Ishikawa (cell line): ENCODE data around the gene TIMM44.

Experiments used
- CEBPB ChIP-seq: IDR thresholded peaks from 2 replicates; pipeline ENCODE4 v1.6.1; 2012
- CREB1 ChIP-seq: IDR thresholded peaks from 2 replicates; pipeline ENCODE4 v1.6.1; 2012; ENCODE audit warnings: low read depth
- EGR1 ChIP-seq: IDR thresholded peaks from 2 replicates; pipeline ENCODE4 v1.6.1; 2012
- EP300 ChIP-seq: IDR thresholded peaks from 2 replicates; pipeline ENCODE4 v1.6.1; 2012; ENCODE audit warnings: borderline replicate concordance
- FOXM1 ChIP-seq: IDR thresholded peaks from 2 replicates; pipeline ENCODE4 v1.6.1; 2012; ENCODE audit warnings: low read depth, borderline replicate concordance
- MAX ChIP-seq: IDR thresholded peaks from 2 replicates; pipeline ENCODE4 v1.6.1; 2012
- NFIC ChIP-seq: IDR thresholded peaks from 2 replicates; pipeline ENCODE4 v1.6.1; 2012
- RAD21 ChIP-seq: IDR thresholded peaks from 2 replicates; pipeline ENCODE4 v1.6.1; 2012; ENCODE audit warnings: low read depth
- REST ChIP-seq: IDR thresholded peaks from 2 replicates; pipeline ENCODE4 v1.6.1; 2012; ENCODE audit warnings: low read depth, mild to moderate bottlenecking
- TAF1 ChIP-seq: IDR thresholded peaks from 2 replicates; pipeline ENCODE4 v1.6.1; 2012; ENCODE audit warnings: low read depth, mild to moderate bottlenecking
- TCF12 ChIP-seq: IDR thresholded peaks from 2 replicates; pipeline ENCODE4 v1.6.1; 2012; ENCODE audit warnings: low read depth
- TEAD4 ChIP-seq: IDR thresholded peaks from 2 replicates; pipeline ENCODE4 v1.6.1; 2012
- USF1 ChIP-seq: IDR thresholded peaks from 2 replicates; pipeline ENCODE4 v1.6.1; 2012
- YY1 ChIP-seq: IDR thresholded peaks from 2 replicates; pipeline ENCODE4 v1.6.1; 2012; ENCODE audit warnings: low read depth
- ZBTB7A ChIP-seq: IDR thresholded peaks from 2 replicates; pipeline ENCODE4 v1.6.1; 2012; ENCODE audit warnings: low read depth

Gene TIMM44

GRCh38 chr19:7928334-7928706, 15.1 kb downstream of the TIMM44 start:
- TF ChIP-seq ZBTB7A (no peak), TEAD4 (no peak), USF1 (no peak), TCF12 (no peak), REST (no peak), EGR1 (no peak), YY1 (no peak), CREB1 (no peak), MAX (no peak), FOXM1 (no peak), NFIC (no peak), TAF1 (no peak), EP300 (no peak), RAD21 (no peak), CEBPB (no peak)

GRCh38 chr19:7927605-7928333, 15.7 kb downstream of the TIMM44 start:
- TF ChIP-seq TEAD4 = no peak
- TF ChIP-seq TAF1 = no peak
- no peak for TF ChIP-seq CREB1
- TF ChIP-seq FOXM1 = no peak
- no peak for TF ChIP-seq NFIC

- TF ChIP-seq MAX = no peak
Observed at GRCh38 chr19:7926727-7927604, 16.5 kb downstream of the TIMM44 start.

- 0 out of 2 replicates have a peak, but pooled peaks have one; percentile 18 for TF ChIP-seq MAX
- TF ChIP-seq TAF1 = no peak; the same call in 1 of the 2 replicates
- 0 out of 2 replicates have a peak, but pooled peaks have one; percentile 13 for TF ChIP-seq TCF12
- no peak for TF ChIP-seq FOXM1
Observed at GRCh38 chr19:7926021-7926726, 17.3 kb downstream of the TIMM44 start, which contains the start of gene CTXN1. TSS of gene CTXN1 (minus strand) at chr19:7926135. CDS start at chr19:7925538, 597 bp downstream.

- TF ChIP-seq ZBTB7A (peak; percentile 99), FOXM1 (no peak), MAX (peak; percentile 99), TEAD4 (no peak), USF1 (no peak), YY1 (no peak), RAD21 (peak; percentile 58), EGR1 (peak; percentile 58; the same call in 1 of the 2 replicates), EP300 (no peak), CEBPB (no peak)
Observed at GRCh38 chr19:7925171-7925851, 18.2 kb downstream of the TIMM44 start.

- TF ChIP-seq FOXM1 = no peak
- TF ChIP-seq MAX = no peak
- no peak for TF ChIP-seq NFIC
- TF ChIP-seq USF1 = no peak
- TF ChIP-seq EP300 = no peak
- no peak for TF ChIP-seq TAF1
- no peak for TF ChIP-seq TEAD4
- no peak for TF ChIP-seq CEBPB
- no peak for TF ChIP-seq EGR1
- no peak for TF ChIP-seq ZBTB7A
- TF ChIP-seq YY1 = no peak
- no peak for TF ChIP-seq REST
- no peak for TF ChIP-seq CREB1
Observed at GRCh38 chr19:7924651-7925170, 18.8 kb downstream of the TIMM44 start.
